Neural cell (in vitro differentiated cells): ENCODE results near the gene SYCN. TPM values are rescaled to one million over a fixed set of nuclear protein-coding genes. Genes with fewer than 3 reads are reported as not detected.

Experiments used
- H2AFZ ChIP-seq: fragments of 200-600, 300-800 bp; sonication (generic), shearing (Covaris generic); 2 replicates; pipeline ENCODE4 v1.6.0; 2014; ENCODE audit warnings: low read depth, mild to moderate bottlenecking, antibody characterized with exemption, low read length, moderate library complexity
- H3F3A ChIP-seq: fragments of 200-600 bp; shearing (Covaris generic); 2 replicates; pipeline ENCODE4 v1.6.1; 2016; ENCODE audit warnings: mild to moderate bottlenecking, moderate library complexity, mixed read lengths, antibody characterized with exemption, low read length; ENCODE audit not compliant: insufficient read depth, poor library complexity, severe bottlenecking
- H3K27ac ChIP-seq: fragments of 200-600, 300-800 bp; sonication (generic), shearing (Covaris generic); 2 replicates; pipeline ENCODE4 v1.5.1; 2014; ENCODE audit warnings: mild to moderate bottlenecking, low read length, moderate library complexity
- H3K27me3 ChIP-seq: fragments of 300-800, 200-600 bp; sonication (generic), shearing (Covaris generic); 2 replicates; pipeline ENCODE4 v1.6.0; 2014; ENCODE audit warnings: mild to moderate bottlenecking, low read depth, low read length, moderate library complexity; ENCODE audit not compliant: insufficient read depth
- H3K36me3 ChIP-seq: fragments of 300-800, 200-600 bp; sonication (generic), shearing (Covaris generic); 2 replicates; pipeline ENCODE4 v1.5.1; 2014; ENCODE audit warnings: mild to moderate bottlenecking, antibody characterized with exemption, low read length, moderate library complexity; ENCODE audit not compliant: insufficient read depth
- H3K4me2 ChIP-seq: fragments of 300-800, 200-600 bp; sonication (generic), shearing (Covaris generic); 2 replicates; pipeline ENCODE4 v1.6.0; 2014; ENCODE audit warnings: mild to moderate bottlenecking, low read length
- H3K4me3 ChIP-seq: fragments of 300-800, 200-600 bp; sonication (generic), shearing (Covaris generic); 2 replicates; pipeline ENCODE4 v1.5.1; 2014; ENCODE audit warnings: mild to moderate bottlenecking, low read length, moderate library complexity
- H3K79me2 ChIP-seq: fragments of 200-600 bp; shearing (Covaris generic); replicated peaks from 2 replicates; pipeline ENCODE4 v1.6.0; 2014; ENCODE audit warnings: mild to moderate bottlenecking, low read length, moderate library complexity; ENCODE audit not compliant: insufficient read depth
- H3K9ac ChIP-seq: fragments of 300-800, 200-600 bp; sonication (generic), shearing (Covaris generic); 2 replicates; pipeline ENCODE4 v1.6.1; 2016; ENCODE audit warnings: mild to moderate bottlenecking, low read length, mixed read lengths
- H3K9me2 ChIP-seq: fragments of 200-600 bp; shearing (Covaris generic); 2 replicates; pipeline ENCODE4 v1.6.1; 2016; ENCODE audit warnings: mild to moderate bottlenecking, low read length, mixed read lengths; ENCODE audit not compliant: insufficient read depth
- H3K9me3 ChIP-seq: fragments of 200-600, 300-800 bp; sonication (generic), shearing (Covaris generic); 2 replicates; pipeline ENCODE4 v1.6.1; 2016; ENCODE audit warnings: mild to moderate bottlenecking, mixed run types, low read length, moderate library complexity, mixed read lengths
- H4K20me1 ChIP-seq: fragments of 200-600 bp; shearing (Covaris generic); 2 replicates; pipeline ENCODE4 v1.6.1; 2016; ENCODE audit warnings: mild to moderate bottlenecking, mixed run types; ENCODE audit not compliant: insufficient read depth
- CTCF ChIP-seq: fragments of 450-650 bp; IDR thresholded peaks from 2 replicates; pipeline ENCODE4 v1.5.1; 2014; ENCODE audit warnings: antibody characterized with exemption, mild to moderate bottlenecking, moderate library complexity; ENCODE audit not compliant: poor library complexity, severe bottlenecking
- EP300 ChIP-seq: fragments of 450-650 bp; conservative IDR thresholded peaks from 2 replicates; pipeline ENCODE4 v1.6.1; 2014; ENCODE audit warnings: antibody characterized with exemption, mild to moderate bottlenecking, moderate library complexity; ENCODE audit not compliant: poor library complexity, severe bottlenecking
- EZH2 ChIP-seq: fragments of 200-600, 300-800 bp; shearing (Covaris generic), sonication (generic); IDR thresholded peaks from 2 replicates; pipeline ENCODE4 v1.6.1; 2014; ENCODE audit warnings: antibody characterized with exemption, low read length, borderline replicate concordance, mild to moderate bottlenecking; ENCODE audit not compliant: insufficient read depth, poor library complexity, severe bottlenecking
- MXI1 ChIP-seq: fragments of 450-650 bp; conservative IDR thresholded peaks from 2 replicates; pipeline ENCODE4 v1.6.1; 2014; ENCODE audit warnings: antibody characterized with exemption, mild to moderate bottlenecking; ENCODE audit not compliant: poor library complexity, severe bottlenecking
- POLR2AphosphoS5 ChIP-seq: IDR thresholded peaks from 2 replicates; pipeline ENCODE4 v1.6.1; 2012
- RAD21 ChIP-seq: fragments of 450-650 bp; conservative IDR thresholded peaks from 2 replicates; pipeline ENCODE4 v1.6.1; 2014; ENCODE audit warnings: antibody characterized with exemption, mild to moderate bottlenecking, moderate library complexity
- REST ChIP-seq: IDR thresholded peaks from 2 replicates; pipeline ENCODE4 v1.6.1; 2012; ENCODE audit warnings: borderline replicate concordance
- SMC3 ChIP-seq: fragments of 450-650 bp; conservative IDR thresholded peaks from 2 replicates; pipeline ENCODE4 v1.6.1; 2014; ENCODE audit warnings: antibody characterized with exemption, mild to moderate bottlenecking, moderate library complexity; ENCODE audit not compliant: poor library complexity
- TAF1 ChIP-seq: IDR thresholded peaks from 2 replicates; pipeline ENCODE4 v1.6.1; 2012; ENCODE audit warnings: low read depth
- polyA plus RNA-seq: library from polyadenylated mRNA; depleted of rRNA; stranded (reverse); fragments of >200 nt; gene quantifications from 2 replicates; pipeline ENCODE4 v1.2.3, GENCODE V29; 2014

Gene SYCN
- polyA plus RNA-seq, 1 donor from 2014 or later, result not detected

GRCh38 chr19:39170386-39171231, 33.5 kb downstream of the SYCN start:
- H3K27ac ChIP-seq, result no peak overlapping the region
- no peak for TF ChIP-seq MXI1
- no peak for TF ChIP-seq CTCF
- no peak for TF ChIP-seq RAD21
- TF ChIP-seq EP300, result no peak
- TF ChIP-seq EZH2, result no peak
- no peaks in the 10 kb centered on the region for H3K9me3 ChIP-seq
- no peaks in the 10 kb centered on the region for H3K79me2 ChIP-seq
- no peaks in the 10 kb centered on the region for H4K20me1 ChIP-seq
- no peak overlapping the region for H3K4me2 ChIP-seq
- no peak overlapping the region for H3K9ac ChIP-seq
- no peak overlapping the region for H3K4me3 ChIP-seq
- H3F3A ChIP-seq, result no peaks in the 10 kb centered on the region
- no peaks in the 10 kb centered on the region for H3K27me3 ChIP-seq
- no peak overlapping the region for H2AFZ ChIP-seq
- H3K9me2 ChIP-seq, result no peaks in the 10 kb centered on the region
- no peaks in the 10 kb centered on the region for H3K36me3 ChIP-seq

GRCh38 chr19:39169143-39169810, 34.8 kb downstream of the SYCN start:
- Histone ChIP-seq H3F3A (no peaks in the 10 kb centered on the region), H4K20me1 (no peaks in the 10 kb centered on the region), H3K4me3 (no peak overlapping the region), H3K36me3 (no peaks in the 10 kb centered on the region), H3K9me2 (no peaks in the 10 kb centered on the region), H3K79me2 (no peaks in the 10 kb centered on the region), H3K9ac (no peak overlapping the region), H3K27me3 (no peaks in the 10 kb centered on the region), H3K9me3 (no peaks in the 10 kb centered on the region), H3K27ac (no peak overlapping the region), H2AFZ (no peak overlapping the region), H3K4me2 (no peak overlapping the region)
- no peak for TF ChIP-seq REST
- no peak for TF ChIP-seq EZH2
- TF ChIP-seq CTCF, result no peak
- no peak for TF ChIP-seq RAD21
- no peak for TF ChIP-seq SMC3
- no peak for TF ChIP-seq MXI1
- no peak for TF ChIP-seq EP300
- TF ChIP-seq TAF1, result no peak
- TF ChIP-seq POLR2AphosphoS5, result no peak
